Measurements from ENCODE around the gene IL17RD. TPM values are rescaled to one million over a fixed set of nuclear protein-coding genes. Genes with fewer than 3 reads are reported as not detected.
A peak's percentile ranks its signal among the peaks of the same experiment; 100 is the strongest.

Gene IL17RD
- total and polyA plus RNA-seq, 2 of the 13 experiments (the other 11 are each of a cell fraction or from before 2014, with no cell fraction given): 0.28 to 0.31 TPM

GRCh38 chr3:57131210-57131588 lies 34.0 kb downstream of the IL17RD start (continued):
- no peak for TF ChIP-seq DMTF1 (CRISPR knock-in tag; IDR thresholded peaks at IDR 0.05)
- no peak for TF ChIP-seq ZBTB20 (CRISPR knock-in tag; IDR thresholded peaks at IDR 0.05; ENCODE audit: borderline replicate concordance, low read depth)
- no peak for TF ChIP-seq GABPA (IDR thresholded peaks at IDR 0.05; ENCODE audit: low read depth, low read length)
- no peak for TF ChIP-seq GABPA (CRISPR knock-in tag; IDR thresholded peaks at IDR 0.05; ENCODE audit: low read depth)

GRCh38 chr3:57130571-57131209 lies 34.5 kb downstream of the IL17RD start:
- peak; percentile 46 for ATAC-seq
- intact Hi-C loops (cut with micrococcal nuclease; ENCODE audit: unreplicated experiment): no loop called here
- Histone ChIP-seq H3K4me1 (ENCODE audit: insufficient read depth, low read length) (no peaks in the 10 kb centered on the region), H3K27me3 (ENCODE audit: control insufficient read depth in 1 of 2, insufficient read depth in 2 of 2, low read length in 2 of 2) (peaks cover 1 to 44% of the 10 kb centered on the region in 2 experiments; a peak in 3 of 5 replicates), H3K79me2 (ENCODE audit: insufficient read depth, low read length) (no peaks in the 10 kb centered on the region), H3K9me3 (ENCODE audit: low read length) (no peaks in the 10 kb centered on the region), H3K9ac (ENCODE audit: insufficient read depth, low read depth, low read length) (no peak overlapping the region), H3K27ac (ENCODE audit: extremely low read length, insufficient read depth, low read length) (no peak overlapping the region), H2AFZ (ENCODE audit: low read length) (no peak overlapping the region), H3K4me3 (replicated peaks in 1 of 3; ENCODE audit: insufficient read depth in 1 of 3, low read depth in 2 of 3, low read length in 3 of 3) (no peak overlapping the region), H4K20me1 (ENCODE audit: insufficient read depth, low read length) (no peaks in the 10 kb centered on the region), H3K36me3 (replicated peaks in 1 of 2; ENCODE audit: control insufficient read depth in 1 of 2, insufficient read depth in 2 of 2, low read length in 2 of 2) (no peaks in the 10 kb centered on the region), H3K4me2 (ENCODE audit: low read depth, low read length) (peak overlapping the region; percentile 24; the same call in 1 of the 2 replicates)
- POLR2A ChIA-PET: no interaction called here
- DNase-seq (ENCODE audit: low spot score): no peak
- WGBS (ENCODE audit: low lambda C conversion rate): 22% methylated on average over 14 of the region's 14 CpGs
- in situ Hi-C loops (cut with HindIII; ENCODE audit: extremely low pct_ligation_motif_present, low pct_unique_long_range_greater_than_20kb): no loop called here
- CTCF ChIA-PET (ENCODE audit: low intra/inter-chr PET ratio, low total read pairs): no interaction called here
- FAIRE-seq: no peak
- BruUV-seq (replicated peaks): no TSS peak
- no peak for TF ChIP-seq KAT7 (CRISPR knock-in tag; IDR thresholded peaks at IDR 0.05; ENCODE audit: borderline replicate concordance)
- no peak for TF ChIP-seq ESRRA (CRISPR knock-in tag; IDR thresholded peaks at IDR 0.05; ENCODE audit: low read depth)
- TF ChIP-seq TIGD3 (CRISPR knock-in tag; IDR thresholded peaks at IDR 0.05; ENCODE audit: borderline replicate concordance): no peak
- no peak for TF ChIP-seq HNF4G (IDR thresholded peaks at IDR 0.05; ENCODE audit: borderline replicate concordance, low read depth, low read length)
- TF ChIP-seq HNF4G (CRISPR knock-in tag; IDR thresholded peaks at IDR 0.05; ENCODE audit: borderline replicate concordance, low read depth): no peak
- TF ChIP-seq E2F2 (CRISPR knock-in tag; IDR thresholded peaks at IDR 0.05; ENCODE audit: borderline replicate concordance): no peak
- no peak for TF ChIP-seq SMARCE1 (IDR thresholded peaks at IDR 0.05; ENCODE audit: borderline replicate concordance)
- TF ChIP-seq RNF219 (CRISPR knock-in tag; IDR thresholded peaks at IDR 0.05): no peak
- TF ChIP-seq ZNF138 (CRISPR knock-in tag; IDR thresholded peaks at IDR 0.05; ENCODE audit: low read depth): no peak
- TF ChIP-seq GFI1 (CRISPR knock-in tag; IDR thresholded peaks at IDR 0.05; ENCODE audit: borderline replicate concordance): no peak
- no peak for TF ChIP-seq MTF2 (CRISPR knock-in tag; IDR thresholded peaks at IDR 0.05; ENCODE audit: borderline replicate concordance)
- TF ChIP-seq MAFK (conservative IDR thresholded peaks at IDR 0.05 in 1 of 2, IDR thresholded peaks at IDR 0.05 in 1 of 2; ENCODE audit: low read length in 2 of 2): no peak

Data from HepG2 (cell line).